Measurements from ENCODE around the gene TIMP2.
"Not testable (repeated sequence)": the region's sequence is repeated elsewhere in the genome, so short reads cannot be mapped to it uniquely, and the experiment has no call there.

The TIMP2 gene

GRCh38 chr17:78966910-78967600 is 41.9 kb upstream of the TIMP2 start:
- Histone ChIP-seq H3K9me3 (ENCODE audit: severe bottlenecking) (no peaks in the 10 kb centered on the region), H3K4me3 (ENCODE audit: severe bottlenecking) (no peak overlapping the region), H3K4me1 (ENCODE audit: insufficient read depth, poor library complexity, severe bottlenecking) (no peaks in the 10 kb centered on the region), H3K36me3 (ENCODE audit: low read depth) (peaks cover 39% of the 10 kb centered on the region), H3K27ac (ENCODE audit: poor library complexity, severe bottlenecking) (no peak overlapping the region), H3K27me3 (ENCODE audit: insufficient read depth, poor library complexity, severe bottlenecking) (no peaks in the 10 kb centered on the region)
- ATAC-seq (ENCODE audit: low read depth) (no peak), DNase-seq (ENCODE audit: low spot score) (no peak)
- TF ChIP-seq, protein P1, sequence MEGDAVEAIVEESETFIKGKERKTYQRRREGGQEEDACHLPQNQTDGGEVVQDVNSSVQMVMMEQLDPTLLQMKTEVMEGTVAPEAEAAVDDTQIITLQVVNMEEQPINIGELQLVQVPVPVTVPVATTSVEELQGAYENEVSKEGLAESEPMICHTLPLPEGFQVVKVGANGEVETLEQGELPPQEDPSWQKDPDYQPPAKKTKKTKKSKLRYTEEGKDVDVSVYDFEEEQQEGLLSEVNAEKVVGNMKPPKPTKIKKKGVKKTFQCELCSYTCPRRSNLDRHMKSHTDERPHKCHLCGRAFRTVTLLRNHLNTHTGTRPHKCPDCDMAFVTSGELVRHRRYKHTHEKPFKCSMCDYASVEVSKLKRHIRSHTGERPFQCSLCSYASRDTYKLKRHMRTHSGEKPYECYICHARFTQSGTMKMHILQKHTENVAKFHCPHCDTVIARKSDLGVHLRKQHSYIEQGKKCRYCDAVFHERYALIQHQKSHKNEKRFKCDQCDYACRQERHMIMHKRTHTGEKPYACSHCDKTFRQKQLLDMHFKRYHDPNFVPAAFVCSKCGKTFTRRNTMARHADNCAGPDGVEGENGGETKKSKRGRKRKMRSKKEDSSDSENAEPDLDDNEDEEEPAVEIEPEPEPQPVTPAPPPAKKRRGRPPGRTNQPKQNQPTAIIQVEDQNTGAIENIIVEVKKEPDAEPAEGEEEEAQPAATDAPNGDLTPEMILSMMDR (IDR thresholded peaks at IDR 0.05; ENCODE audit: poor library complexity, severe bottlenecking), result no peak

DNA sequence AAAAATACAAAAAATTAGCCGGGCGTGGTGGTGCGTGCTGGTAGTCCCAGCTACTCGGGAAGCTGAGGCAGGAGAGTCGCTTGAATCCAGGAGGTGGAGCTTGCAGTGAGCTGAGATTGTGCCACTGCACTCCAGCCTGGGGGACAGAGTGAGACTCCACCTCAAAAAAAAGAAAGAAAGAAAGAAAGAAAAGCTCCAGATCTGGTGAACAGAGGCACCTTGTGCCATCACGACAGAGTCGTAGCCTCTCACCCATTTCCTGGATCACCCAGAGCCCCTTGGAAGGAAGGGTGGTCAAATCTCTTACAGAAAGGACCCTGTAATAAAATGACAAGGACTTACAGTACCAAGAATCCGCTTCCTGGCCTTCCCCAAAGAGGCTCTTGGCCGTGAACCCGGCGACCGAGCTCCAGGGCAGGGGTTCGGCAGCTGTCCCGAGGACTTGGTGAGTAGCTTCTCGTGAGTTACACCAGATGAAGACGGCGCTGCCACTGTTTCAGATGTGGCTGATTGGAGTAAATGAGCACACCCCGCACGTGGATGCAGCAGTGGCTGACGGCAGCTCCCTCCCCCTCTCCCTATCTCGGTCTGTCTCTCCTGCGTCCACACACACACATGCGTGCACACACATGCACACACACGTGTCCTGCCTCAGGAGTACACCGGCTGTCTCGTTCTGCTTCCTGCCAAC is 41.1 kb upstream of the TIMP2 start:
- TF ChIP-seq, protein P1 (IDR thresholded peaks at IDR 0.05; ENCODE audit: poor library complexity, severe bottlenecking), result no peak
- peaks cover 31% of the 10 kb centered on the region for H3K36me3 ChIP-seq (ENCODE audit: low read depth)

GRCh38 chr17:78965491-78965924 is 40.3 kb upstream of the TIMP2 start:
- ATAC-seq (ENCODE audit: low read depth), result no peak
- Histone ChIP-seq H3K4me1 (ENCODE audit: insufficient read depth, poor library complexity, severe bottlenecking) (no peaks in the 10 kb centered on the region), H3K9me3 (ENCODE audit: severe bottlenecking) (no peaks in the 10 kb centered on the region), H3K27me3 (ENCODE audit: insufficient read depth, poor library complexity, severe bottlenecking) (no peaks in the 10 kb centered on the region), H3K4me3 (ENCODE audit: severe bottlenecking) (no peak overlapping the region), H3K27ac (ENCODE audit: poor library complexity, severe bottlenecking) (no peak overlapping the region), H3K36me3 (ENCODE audit: low read depth) (peaks cover 23% of the 10 kb centered on the region)
- TF ChIP-seq, protein P1 (IDR thresholded peaks at IDR 0.05; ENCODE audit: poor library complexity, severe bottlenecking), result no peak
- DNase-seq (ENCODE audit: low spot score), result no peak

More for the DNA sequence above, 41.1 kb upstream of the TIMP2 start:
- Histone ChIP-seq H3K4me1 (ENCODE audit: insufficient read depth, poor library complexity, severe bottlenecking) (no peaks in the 10 kb centered on the region), H3K4me3 (ENCODE audit: severe bottlenecking) (no peak overlapping the region), H3K27me3 (ENCODE audit: insufficient read depth, poor library complexity, severe bottlenecking) (no peaks in the 10 kb centered on the region), H3K27ac (ENCODE audit: poor library complexity, severe bottlenecking) (no peak overlapping the region), H3K9me3 (ENCODE audit: severe bottlenecking) (no peaks in the 10 kb centered on the region)
- DNase-seq (ENCODE audit: low spot score), result no peak
- ATAC-seq (ENCODE audit: low read depth), result no peak

DNA sequence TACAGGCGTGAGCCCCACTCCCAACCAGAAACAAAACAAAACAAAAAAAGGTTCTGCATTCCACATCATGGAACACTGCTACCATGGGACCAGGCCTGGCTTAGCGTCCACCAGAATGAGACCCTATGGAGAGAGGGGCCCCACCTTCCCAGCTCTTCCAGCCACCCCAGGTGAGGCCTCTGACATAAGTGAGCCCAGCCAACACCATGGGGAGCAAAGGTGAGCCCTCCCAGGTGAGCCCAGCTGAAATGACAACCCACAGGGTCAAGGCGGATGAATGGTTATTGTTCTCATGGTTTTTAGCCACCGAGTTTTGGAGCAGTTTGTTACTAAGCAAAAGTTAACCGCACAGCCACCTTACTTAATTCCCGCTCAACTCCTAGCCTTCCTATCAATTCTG is 38.2 kb upstream of the TIMP2 start:
- Histone ChIP-seq H3K36me3 (ENCODE audit: low read depth) (peaks cover 6% of the 10 kb centered on the region), H3K4me3 (ENCODE audit: severe bottlenecking) (no peak overlapping the region), H3K27ac (ENCODE audit: poor library complexity, severe bottlenecking) (no peak overlapping the region), H3K27me3 (ENCODE audit: insufficient read depth, poor library complexity, severe bottlenecking) (no peaks in the 10 kb centered on the region), H3K9me3 (ENCODE audit: severe bottlenecking) (no peaks in the 10 kb centered on the region), H3K4me1 (ENCODE audit: insufficient read depth, poor library complexity, severe bottlenecking) (no peaks in the 10 kb centered on the region)
- ATAC-seq (ENCODE audit: low read depth) (no peak), DNase-seq (ENCODE audit: low spot score) (no peak)
- TF ChIP-seq, protein P1 (IDR thresholded peaks at IDR 0.05; ENCODE audit: poor library complexity, severe bottlenecking), result no peak

GRCh38 chr17:78962984-78963348 is 37.8 kb upstream of the TIMP2 start:
- H3K4me1 ChIP-seq (ENCODE audit: insufficient read depth, poor library complexity, severe bottlenecking), result not testable (repeated sequence)

More at GRCh38 chr17:78962984-78963348, 37.8 kb upstream of the TIMP2 start:
- H3K27ac ChIP-seq (ENCODE audit: poor library complexity, severe bottlenecking); ATAC-seq (ENCODE audit: low read depth); H3K9me3 ChIP-seq (ENCODE audit: severe bottlenecking); DNase-seq (ENCODE audit: low spot score); H3K36me3 ChIP-seq (ENCODE audit: low read depth); H3K27me3 ChIP-seq (ENCODE audit: insufficient read depth, poor library complexity, severe bottlenecking); H3K4me3 ChIP-seq (ENCODE audit: severe bottlenecking): not testable (repeated sequence)

Measured in RWPE2 (cell line).